Dendritic cell treated with granulocyte-macrophage colony-stimulating factor and Interleukin-4, amounts not matched to agents 40 ng/mL and 50 ng/mL, for 4 days (primary cell): Measurements from ENCODE around the gene CETN3.
"Not testable (repeated sequence)": the region's sequence is repeated elsewhere in the genome, so short reads cannot be mapped to it uniquely, and the experiment has no call there.

Experiments used
- H3K27ac Mint-ChIP-seq: one replicate; pipeline ENCODE4 v1.8.0; 2022; ENCODE audit warnings: mild to moderate bottlenecking, mixed read lengths
- H3K27me3 Mint-ChIP-seq: one replicate; pipeline ENCODE4 v1.8.0; 2022; ENCODE audit warnings: mild to moderate bottlenecking, mixed read lengths
- H3K36me3 Mint-ChIP-seq: one replicate; pipeline ENCODE4 v1.8.0; 2022; ENCODE audit warnings: low read depth, mixed read lengths
- H3K4me1 Mint-ChIP-seq: one replicate; pipeline ENCODE4 v1.8.0; 2022; ENCODE audit warnings: low read depth, mixed read lengths
- H3K4me3 Mint-ChIP-seq: one replicate; pipeline ENCODE4 v1.8.0; 2022; ENCODE audit warnings: mild to moderate bottlenecking, moderate library complexity, mixed read lengths
- H3K9me3 Mint-ChIP-seq: one replicate; pipeline ENCODE4 v1.8.0; 2022; ENCODE audit warnings: mixed read lengths
- intact Hi-C: fragments of 100-400 bp; cut with micrococcal nuclease; formaldehyde crosslinking; loops from one replicate; pipeline ENCODE4 v1.15.0; 2022

Gene CETN3

DNA sequence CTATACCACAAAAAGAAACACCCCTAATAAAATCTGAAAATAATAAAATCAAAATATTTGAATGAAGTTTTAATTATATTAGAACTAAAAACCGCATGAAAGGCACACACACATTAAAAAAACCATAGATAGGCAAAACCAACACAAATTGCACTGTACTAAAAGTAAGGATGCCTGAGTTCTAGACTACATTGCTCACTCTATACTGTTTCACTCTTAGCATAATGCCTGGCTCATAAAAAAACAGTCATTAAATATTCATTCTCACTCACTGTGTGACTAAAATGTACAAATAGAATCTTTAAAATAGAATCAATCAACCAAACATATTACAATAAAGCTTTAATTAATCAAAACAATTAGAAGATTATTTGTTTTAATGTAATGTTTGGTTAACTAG, 41.7 kb downstream of the CETN3 start:
- H3K27me3 Mint-ChIP-seq: no peaks in the 10 kb centered on the region
- H3K4me3 Mint-ChIP-seq: no peak overlapping the region
- no peaks in the 10 kb centered on the region for H3K36me3 Mint-ChIP-seq
- H3K27ac Mint-ChIP-seq: no peak overlapping the region
- H3K9me3 Mint-ChIP-seq: peaks cover 12% of the 10 kb centered on the region
- intact Hi-C loops: no loop called here
- H3K4me1 Mint-ChIP-seq: no peaks in the 10 kb centered on the region

DNA sequence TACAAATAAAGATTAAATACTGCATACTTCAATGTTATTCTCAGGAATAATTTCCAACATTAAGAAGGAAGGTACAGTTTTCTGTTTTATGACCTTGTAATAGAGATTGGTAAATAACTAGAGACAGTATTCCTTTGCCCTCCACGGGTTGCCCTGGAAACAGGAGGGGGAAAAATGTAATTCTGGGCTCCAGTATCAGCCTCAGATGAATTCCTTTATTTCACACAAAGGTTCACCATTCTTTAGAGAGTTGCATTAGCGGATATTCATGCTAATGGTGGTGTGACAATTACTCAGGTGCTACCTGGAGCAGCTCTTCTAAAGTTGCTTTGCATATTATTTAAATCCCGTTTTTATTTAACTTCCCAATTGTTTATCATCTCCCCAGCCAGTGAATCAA, 42.6 kb downstream of the CETN3 start:
- Mint-ChIP-seq H3K27me3 (no peaks in the 10 kb centered on the region), H3K4me3 (no peak overlapping the region), H3K27ac (no peak overlapping the region), H3K4me1 (no peaks in the 10 kb centered on the region), H3K36me3 (no peaks in the 10 kb centered on the region), H3K9me3 (peaks cover 9% of the 10 kb centered on the region)
- intact Hi-C loops: no loop called here

DNA sequence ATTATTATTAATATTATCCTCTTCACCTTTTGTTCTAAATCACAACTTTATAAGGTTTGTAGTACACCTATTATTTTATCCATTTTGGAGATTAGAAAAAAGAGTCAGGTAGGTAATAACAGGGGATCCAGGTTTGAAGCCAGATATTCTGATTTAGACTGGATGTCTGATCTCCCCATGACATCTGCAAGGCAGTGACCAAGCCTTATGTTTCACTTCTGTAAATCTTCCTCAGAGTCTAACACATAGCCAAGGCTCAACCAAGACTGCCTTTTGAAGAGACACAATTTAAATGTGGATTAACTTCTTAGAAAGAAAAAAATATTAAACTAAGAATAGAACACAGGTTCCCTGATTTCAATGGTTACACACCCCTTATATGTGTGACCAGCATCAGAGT, 44.2 kb downstream of the CETN3 start:
- Mint-ChIP-seq H3K27ac (no peak overlapping the region), H3K36me3 (no peaks in the 10 kb centered on the region), H3K27me3 (no peaks in the 10 kb centered on the region), H3K4me3 (no peak overlapping the region), H3K9me3 (no peaks in the 10 kb centered on the region), H3K4me1 (no peaks in the 10 kb centered on the region)
- intact Hi-C loops: no loop called here

DNA sequence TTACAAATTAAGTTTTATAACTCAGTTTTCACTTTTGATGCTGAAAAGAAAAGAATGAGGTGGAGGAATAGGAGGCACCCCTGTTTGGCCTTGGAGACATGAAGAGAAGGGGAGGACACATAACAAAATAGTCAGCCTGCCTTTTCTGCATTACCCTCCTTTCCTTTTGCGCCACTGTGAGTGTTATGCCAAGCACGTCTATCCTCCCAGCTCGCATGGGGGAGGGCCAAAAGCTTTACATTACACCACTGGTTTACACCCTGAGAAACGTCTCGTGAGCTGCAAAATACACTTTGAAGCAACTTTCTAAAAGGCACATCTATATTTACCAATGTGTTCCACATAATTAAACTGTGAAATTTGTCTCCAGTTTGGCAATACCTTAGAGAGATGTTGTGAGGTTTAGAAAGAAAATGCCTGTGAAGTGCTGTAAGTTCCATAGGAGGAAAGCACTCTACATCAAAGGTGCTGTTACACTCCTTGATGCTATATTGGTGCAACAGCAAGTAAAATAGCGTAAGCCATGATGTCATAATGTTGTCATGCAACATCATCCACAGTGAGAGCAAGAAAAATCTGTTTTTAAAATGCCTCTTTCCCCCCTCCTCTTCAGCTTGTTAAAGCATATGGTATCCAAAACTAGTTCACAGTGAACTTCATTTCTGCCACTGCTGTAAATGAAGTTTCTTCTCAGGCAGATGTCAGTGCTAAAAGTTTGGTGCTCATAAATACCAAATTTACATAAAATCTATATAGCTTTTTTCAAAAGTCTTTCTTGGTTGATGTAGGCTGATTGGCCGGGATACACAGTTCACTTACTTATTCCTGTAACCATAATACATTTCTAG, 50.3 kb downstream of the CETN3 start:
- Mint-ChIP-seq H3K4me3 (no peak overlapping the region), H3K27me3 (no peaks in the 10 kb centered on the region), H3K36me3 (no peaks in the 10 kb centered on the region), H3K27ac (no peak overlapping the region), H3K9me3 (no peaks in the 10 kb centered on the region), H3K4me1 (no peaks in the 10 kb centered on the region)
- intact Hi-C loops: no loop called here

DNA sequence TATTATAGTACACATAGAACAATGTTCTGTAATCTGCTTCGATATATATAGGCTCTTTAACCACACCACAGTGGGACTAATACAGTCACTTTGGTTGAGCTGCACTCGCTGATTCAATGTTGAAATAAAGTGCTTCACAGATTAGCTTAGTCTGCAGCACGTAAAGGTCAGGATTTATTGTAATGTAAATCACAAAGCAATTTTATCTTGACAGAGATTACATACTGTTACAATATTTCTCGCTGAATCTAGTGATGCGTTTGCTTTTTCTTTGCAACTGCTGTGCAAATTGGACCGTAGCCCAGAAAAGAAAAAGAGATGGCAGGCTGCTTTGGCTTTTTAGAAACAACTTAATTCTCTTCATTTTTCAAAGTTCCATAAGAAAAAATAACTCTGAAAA, 52.9 kb downstream of the CETN3 start:
- Mint-ChIP-seq H3K9me3 (no peaks in the 10 kb centered on the region), H3K4me3 (no peak overlapping the region), H3K4me1 (no peaks in the 10 kb centered on the region), H3K27me3 (no peaks in the 10 kb centered on the region), H3K36me3 (no peaks in the 10 kb centered on the region), H3K27ac (no peak overlapping the region)
- intact Hi-C loops: no loop called here

DNA sequence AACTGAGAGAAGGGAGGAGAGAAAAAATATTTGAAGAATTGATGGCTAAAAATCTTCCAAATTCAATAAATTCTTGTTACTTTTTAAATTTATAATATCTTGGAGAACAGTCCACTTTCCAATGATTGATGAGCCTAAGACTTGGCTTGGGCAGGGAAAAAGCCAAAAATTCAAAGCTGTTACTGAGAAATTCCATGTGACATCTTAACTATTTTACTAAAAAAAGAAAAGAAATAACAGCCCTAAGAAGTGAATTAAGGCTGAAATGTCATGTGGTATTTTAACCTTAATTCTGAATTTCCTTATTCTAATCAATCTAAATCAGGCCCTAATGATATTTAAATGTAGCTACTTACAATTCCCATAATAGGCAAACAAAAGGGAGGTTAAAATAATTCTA, 53.4 kb downstream of the CETN3 start:
- Mint-ChIP-seq H3K27me3 (no peaks in the 10 kb centered on the region), H3K36me3 (no peaks in the 10 kb centered on the region), H3K27ac (no peak overlapping the region), H3K4me3 (no peak overlapping the region), H3K9me3 (no peaks in the 10 kb centered on the region), H3K4me1 (no peaks in the 10 kb centered on the region)
- intact Hi-C loops: no loop called here

DNA sequence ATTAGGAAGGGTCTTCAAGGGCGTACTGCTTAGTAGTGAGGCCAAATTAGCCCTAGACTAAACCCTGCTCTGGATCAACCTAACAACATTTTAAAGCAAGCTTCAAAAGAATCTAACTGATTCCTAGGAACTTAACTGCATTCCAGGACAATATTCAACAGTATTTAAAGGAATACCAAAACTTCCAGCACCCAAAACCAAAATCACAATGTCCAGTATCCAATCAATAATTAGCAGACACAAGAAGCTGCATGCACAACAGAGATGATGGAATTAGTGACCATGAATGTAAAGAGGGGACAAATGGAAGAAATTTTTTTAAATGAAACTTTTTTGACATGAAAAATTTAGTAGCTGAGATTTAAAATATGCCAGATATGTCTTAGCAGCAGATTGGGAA, 53.9 kb downstream of the CETN3 start:
- no peaks in the 10 kb centered on the region for H3K27me3 Mint-ChIP-seq
- no peak overlapping the region for H3K27ac Mint-ChIP-seq
- no peak overlapping the region for H3K4me3 Mint-ChIP-seq
- intact Hi-C loops: no loop called here
- H3K9me3 Mint-ChIP-seq: no peaks in the 10 kb centered on the region
- H3K4me1 Mint-ChIP-seq: no peaks in the 10 kb centered on the region
- no peaks in the 10 kb centered on the region for H3K36me3 Mint-ChIP-seq

DNA sequence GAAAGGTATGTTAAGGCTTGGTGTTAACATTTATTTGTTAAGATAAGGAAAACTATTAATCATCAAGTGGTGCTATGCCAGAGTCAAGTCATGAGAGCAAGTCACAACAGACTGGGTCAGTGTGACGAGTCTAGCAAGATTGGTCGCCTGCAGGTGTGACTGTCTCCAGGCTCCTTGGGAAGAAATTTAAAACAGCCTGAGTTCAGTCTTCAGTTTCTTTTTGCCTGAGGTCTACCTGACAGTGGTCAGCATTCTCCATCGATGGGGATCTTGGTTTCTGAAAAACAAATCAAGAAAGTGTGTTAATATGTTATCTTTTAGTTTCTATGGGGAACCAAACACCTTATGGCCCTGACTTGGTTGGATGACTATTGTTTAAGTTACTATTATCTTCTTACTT, 56.3 kb downstream of the CETN3 start:
- Mint-ChIP-seq H3K4me1 (no peaks in the 10 kb centered on the region), H3K36me3 (no peaks in the 10 kb centered on the region)
- intact Hi-C loops: no loop called here

DNA sequence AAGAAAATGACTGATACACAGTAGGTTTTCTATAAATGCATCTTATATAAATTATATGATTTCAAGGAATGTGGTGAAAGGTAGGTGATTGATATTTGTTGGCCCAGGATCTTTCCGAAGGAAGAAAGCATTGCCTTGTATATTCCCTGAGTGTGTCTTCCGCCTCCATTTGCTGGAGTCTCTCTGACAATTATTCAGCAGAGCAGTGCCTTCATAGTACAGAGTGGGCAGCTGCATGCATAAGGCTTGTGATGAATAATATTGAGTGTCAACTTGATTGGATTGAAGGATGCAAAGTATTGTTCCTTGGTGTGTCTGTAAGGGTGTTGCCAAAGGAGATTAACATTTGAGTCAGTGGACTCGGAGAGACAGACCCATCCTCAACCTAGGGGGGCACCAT, 58.5 kb downstream of the CETN3 start:
- H3K27ac Mint-ChIP-seq: no peak overlapping the region
- intact Hi-C loops: no loop called here
- H3K36me3 Mint-ChIP-seq: no peaks in the 10 kb centered on the region
- H3K27me3 Mint-ChIP-seq: no peaks in the 10 kb centered on the region
- H3K4me3 Mint-ChIP-seq: no peak overlapping the region
- H3K4me1 Mint-ChIP-seq: no peaks in the 10 kb centered on the region
- no peaks in the 10 kb centered on the region for H3K9me3 Mint-ChIP-seq

More for the DNA sequence above, 56.3 kb downstream of the CETN3 start:
- Mint-ChIP-seq H3K27me3 (no peaks in the 10 kb centered on the region), H3K27ac (no peak overlapping the region), H3K9me3 (no peaks in the 10 kb centered on the region), H3K4me3 (no peak overlapping the region)

DNA sequence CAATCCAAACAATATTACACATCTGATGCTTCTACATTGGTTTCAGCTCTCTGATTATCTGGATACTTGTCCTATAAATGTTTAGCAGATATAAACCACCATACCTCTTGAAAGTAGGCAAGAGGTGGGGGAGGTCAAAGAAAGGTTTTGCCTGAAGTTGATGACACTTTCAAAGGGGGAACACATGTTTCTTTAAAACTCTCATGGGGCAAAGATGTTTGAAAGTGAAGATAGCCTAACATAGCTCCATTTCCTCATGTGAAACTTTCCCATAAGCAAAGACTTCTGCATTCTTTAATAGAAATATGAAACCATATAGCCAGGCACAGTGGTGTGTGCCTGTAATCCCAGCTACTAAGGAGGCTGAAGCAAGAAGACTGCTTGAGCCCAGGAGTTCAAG, 62.1 kb downstream of the CETN3 start:
- no peak overlapping the region for H3K4me3 Mint-ChIP-seq
- no peaks in the 10 kb centered on the region for H3K4me1 Mint-ChIP-seq
- H3K36me3 Mint-ChIP-seq: no peaks in the 10 kb centered on the region
- H3K9me3 Mint-ChIP-seq: no peaks in the 10 kb centered on the region
- H3K27ac Mint-ChIP-seq: no peak overlapping the region
- no peaks in the 10 kb centered on the region for H3K27me3 Mint-ChIP-seq
- intact Hi-C loops: no loop called here

DNA sequence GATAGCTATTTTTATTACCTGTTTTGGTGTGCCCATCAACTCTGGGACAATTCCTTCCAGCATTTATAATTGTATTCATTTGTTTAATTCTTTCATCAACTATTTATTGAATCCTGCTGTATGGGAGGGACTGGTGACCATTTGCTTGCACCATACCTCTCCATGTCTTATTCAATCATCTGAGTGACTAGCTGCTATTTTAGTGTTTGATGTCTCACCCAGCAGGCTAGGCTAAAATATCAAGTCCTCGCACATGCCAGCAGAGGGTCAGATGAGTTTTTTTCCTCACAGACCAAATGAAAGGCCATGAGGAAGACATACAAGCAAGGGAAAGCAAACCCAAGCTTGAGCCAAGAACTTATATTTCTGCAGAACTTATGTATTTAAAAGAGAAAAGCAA, 63.9 kb downstream of the CETN3 start:
- H3K27me3 Mint-ChIP-seq: no peaks in the 10 kb centered on the region
- no peaks in the 10 kb centered on the region for H3K36me3 Mint-ChIP-seq

DNA sequence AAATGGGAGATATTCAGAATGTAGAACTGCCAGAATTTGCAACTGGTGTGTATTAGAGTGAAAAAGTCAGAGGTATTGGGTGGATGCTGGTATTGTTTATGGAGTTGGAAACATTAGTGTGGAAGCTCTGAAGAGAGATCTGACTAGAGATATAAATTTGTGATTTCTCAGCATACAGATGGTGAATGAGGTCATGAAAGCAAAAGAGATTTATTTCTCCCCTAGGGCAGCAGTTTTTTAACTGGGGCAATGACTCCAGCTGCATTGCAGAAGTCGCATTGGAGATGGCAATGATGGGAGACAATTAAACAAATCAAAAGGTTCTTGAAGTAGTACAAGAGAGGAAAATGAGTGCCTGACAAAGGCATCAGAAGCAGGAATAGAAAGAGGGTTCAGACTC, 64.9 kb downstream of the CETN3 start:
- intact Hi-C loops: no loop called here
- no peaks in the 10 kb centered on the region for H3K36me3 Mint-ChIP-seq
- H3K27me3 Mint-ChIP-seq: no peaks in the 10 kb centered on the region
- H3K9me3 Mint-ChIP-seq: no peaks in the 10 kb centered on the region
- no peak overlapping the region for H3K27ac Mint-ChIP-seq
- H3K4me1 Mint-ChIP-seq: no peaks in the 10 kb centered on the region
- no peak overlapping the region for H3K4me3 Mint-ChIP-seq

More for the DNA sequence above, 63.9 kb downstream of the CETN3 start:
- Mint-ChIP-seq H3K9me3 (no peaks in the 10 kb centered on the region), H3K4me1 (no peaks in the 10 kb centered on the region), H3K27ac (no peak overlapping the region), H3K4me3 (no peak overlapping the region)
- intact Hi-C loops: no loop called here

DNA sequence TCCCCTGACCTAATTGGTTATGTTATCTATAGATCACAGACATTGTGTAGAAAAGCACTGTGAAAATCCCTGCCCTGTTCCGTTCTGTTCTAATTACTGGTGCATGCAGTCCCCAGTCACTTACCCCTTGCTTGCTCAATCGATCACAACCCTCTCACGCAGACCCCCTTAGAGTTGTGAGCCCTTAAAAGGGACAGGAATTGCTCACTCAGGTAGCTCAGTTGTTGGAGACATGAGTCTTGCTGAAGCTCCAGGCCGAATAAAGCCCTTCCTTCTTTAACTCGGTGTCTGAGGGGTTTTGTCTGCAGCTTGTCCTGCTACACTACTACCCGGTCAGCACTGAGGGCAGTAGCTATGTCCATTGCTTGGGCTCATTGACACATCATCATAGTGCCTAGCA, 65.8 kb downstream of the CETN3 start:
- H3K27ac Mint-ChIP-seq, H3K4me3 Mint-ChIP-seq, intact Hi-C loops, H3K4me1 Mint-ChIP-seq, H3K9me3 Mint-ChIP-seq, H3K27me3 Mint-ChIP-seq, H3K36me3 Mint-ChIP-seq: not testable (repeated sequence)

DNA sequence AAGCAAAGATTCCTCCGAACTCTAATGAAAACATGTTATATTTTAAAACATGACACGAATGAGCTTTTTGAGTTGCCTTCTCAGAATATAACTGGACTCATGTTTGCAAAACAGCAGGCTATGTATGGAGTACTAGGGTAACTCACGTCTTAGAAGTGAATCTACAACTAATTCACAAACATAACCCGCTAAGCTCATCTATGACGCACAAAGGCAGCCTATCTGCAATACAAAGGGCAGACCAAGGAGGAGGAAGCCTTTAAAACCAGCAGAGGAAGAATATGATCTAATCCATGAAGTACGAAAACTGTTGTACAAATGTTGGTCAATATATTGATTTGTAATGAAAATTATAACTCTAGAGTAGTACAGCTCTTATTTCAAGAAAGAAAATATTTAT, 67.0 kb downstream of the CETN3 start:
- Mint-ChIP-seq H3K9me3 (no peaks in the 10 kb centered on the region), H3K36me3 (no peaks in the 10 kb centered on the region), H3K27me3 (no peaks in the 10 kb centered on the region), H3K4me1 (no peaks in the 10 kb centered on the region), H3K27ac (no peak overlapping the region), H3K4me3 (no peak overlapping the region)
- intact Hi-C loops: no loop called here
